NCI-H2029 (cell line): Measurements from ENCODE around the gene ST6GALNAC1.

Experiments
- DNase-seq: peaks from one replicate; lab custom pipeline; 2025; lab: John Stamatoyannopoulos, UW

ST6GALNAC1 gene

GRCh38 chr17:76576189-76576588 is 67.4 kb downstream of the ST6GALNAC1 start:
- no peak for DNase-seq

GRCh38 chr17:76575570-76575969 is 68.0 kb downstream of the ST6GALNAC1 start:
- no peak for DNase-seq
